Measurements from ENCODE around the gene PLXNB3.

Gene PLXNB3

DNA sequence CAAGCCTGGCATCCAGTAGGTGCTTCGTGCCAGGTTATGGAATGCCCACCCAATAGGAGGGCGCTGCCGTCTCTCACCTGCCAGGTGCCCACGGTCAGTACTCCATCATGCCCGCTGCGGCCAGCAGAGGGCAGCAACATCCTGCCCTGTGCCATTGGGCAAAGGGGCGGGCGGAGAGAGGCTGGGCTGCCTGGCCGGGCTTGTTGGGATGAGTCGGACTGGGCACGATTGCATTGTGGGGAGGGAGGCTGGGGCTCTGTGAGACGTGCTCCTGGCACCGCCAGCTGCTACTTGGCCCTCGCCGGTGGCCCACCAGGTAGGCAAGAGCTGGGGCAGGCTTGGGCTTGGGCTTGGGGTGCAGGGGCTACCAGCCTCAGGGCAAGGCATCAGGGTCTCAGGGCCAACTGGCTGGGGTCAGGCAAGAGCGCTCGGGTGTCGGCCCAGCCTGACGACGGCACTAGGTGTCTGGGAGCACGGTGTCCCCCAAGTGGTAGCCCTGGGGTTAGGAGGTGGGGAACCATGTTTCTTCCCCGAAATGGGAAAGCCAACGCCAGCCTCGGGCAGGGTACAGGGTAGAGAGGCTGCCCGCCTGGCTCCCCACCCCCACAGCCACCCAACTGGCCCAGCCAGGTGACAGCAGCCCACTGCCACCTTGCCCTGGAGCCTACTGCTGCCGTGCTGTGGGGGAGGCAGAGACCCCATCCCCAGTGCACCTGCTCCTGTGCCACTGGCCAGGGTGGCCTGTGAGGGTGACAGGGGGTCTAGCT, at the start of gene PLXNB3:
Gene PLXNB3 (plus strand): TSS at position 261 of the 767 bp plus-strand sequence. CDS start 1,287 bp downstream, outside the sequence.
- H3K4me3 ChIP-seq (ENCODE audit: low read length), result no peak within 1 kb of the TSS
- no peaks in the 10 kb centered on the region for H3K27me3 ChIP-seq (ENCODE audit: control insufficient read depth, insufficient read depth, low read length)
- WGBS (ENCODE audit: insufficient coverage, insufficient read length), result no CpG with 5 or more reads among the region's 26 CpGs
- no peaks in the 10 kb centered on the region; the same call in 1 of the 2 replicates for H3K4me1 ChIP-seq (ENCODE audit: control insufficient read depth, insufficient read depth, low read length)
- H3K9me3 ChIP-seq (ENCODE audit: control insufficient read depth, insufficient read depth, low read length), result no peaks in the 10 kb centered on the region
- H3K36me3 ChIP-seq (ENCODE audit: control insufficient read depth, insufficient read depth, low read length), result no peaks in the 10 kb centered on the region
- no peak within 1 kb of the TSS for H3K27ac ChIP-seq (ENCODE audit: low read length)
- no peak for DNase-seq (ENCODE audit: low read depth, low spot score)

DNA sequence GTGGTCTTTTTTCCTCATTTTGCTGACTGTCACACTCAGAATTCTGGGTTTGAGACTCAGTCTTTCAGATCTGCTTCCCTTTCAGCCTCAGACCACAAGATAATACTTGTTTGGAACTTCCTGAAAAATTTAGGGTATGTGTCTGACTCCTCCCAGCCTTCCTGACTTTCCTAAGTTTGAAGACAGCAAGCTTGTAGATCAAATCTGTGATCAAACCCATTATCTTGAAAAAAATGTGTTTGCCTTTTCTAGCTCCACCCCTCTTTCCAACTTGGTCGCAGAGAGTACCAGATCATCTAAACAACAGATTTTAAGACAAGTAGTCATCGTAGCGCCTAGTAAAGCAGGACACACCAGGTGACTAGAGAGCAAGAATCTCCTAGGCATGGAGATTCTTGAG, 49.8 kb upstream of the PLXNB3 start:
- Histone ChIP-seq H3K27ac (ENCODE audit: low read length) (no peak overlapping the region), H3K9me3 (ENCODE audit: control insufficient read depth, insufficient read depth, low read length) (no peaks in the 10 kb centered on the region), H3K4me1 (ENCODE audit: control insufficient read depth, insufficient read depth, low read length) (no peaks in the 10 kb centered on the region), H3K27me3 (ENCODE audit: control insufficient read depth, insufficient read depth, low read length) (no peaks in the 10 kb centered on the region), H3K36me3 (ENCODE audit: control insufficient read depth, insufficient read depth, low read length) (peaks cover 13% of the 10 kb centered on the region; the same call in 1 of the 2 replicates), H3K4me3 (ENCODE audit: low read length) (no peak overlapping the region)
- no CpG with 5 or more reads among the region's 3 CpGs for WGBS (ENCODE audit: insufficient coverage, insufficient read length)
- no peak for DNase-seq (ENCODE audit: low read depth, low spot score)

DNA sequence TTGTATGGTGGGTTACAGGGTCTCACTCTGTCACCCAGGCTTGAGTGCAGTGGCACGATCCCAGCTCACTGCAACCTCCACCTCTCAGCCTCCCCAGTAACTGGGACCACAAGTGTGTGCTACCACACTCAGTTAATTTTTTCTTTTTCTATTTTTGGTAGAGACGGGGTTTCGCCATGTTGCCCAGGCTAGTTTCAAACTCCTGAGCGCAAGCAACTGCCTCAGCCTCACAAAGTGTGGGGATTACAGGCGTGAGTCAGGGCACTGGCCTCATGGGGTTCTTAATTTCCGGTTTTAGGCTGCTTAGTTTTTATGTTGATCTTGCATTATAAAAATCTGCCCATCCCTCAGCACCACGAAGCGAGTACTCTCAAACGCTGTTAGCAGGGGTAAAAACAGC, 46.6 kb upstream of the PLXNB3 start:
- H3K4me1 ChIP-seq (ENCODE audit: control insufficient read depth, insufficient read depth, low read length), result no peaks in the 10 kb centered on the region
- H3K4me3 ChIP-seq (ENCODE audit: low read length), result no peak overlapping the region
- no CpG with 5 or more reads among the region's 9 CpGs for WGBS (ENCODE audit: insufficient coverage, insufficient read length)
- DNase-seq (ENCODE audit: low read depth, low spot score), result no peak
- no peak overlapping the region for H3K27ac ChIP-seq (ENCODE audit: low read length)
- peaks cover 20% of the 10 kb centered on the region; the same call in 1 of the 2 replicates for H3K36me3 ChIP-seq (ENCODE audit: control insufficient read depth, insufficient read depth, low read length)
- H3K9me3 ChIP-seq (ENCODE audit: control insufficient read depth, insufficient read depth, low read length), result no peaks in the 10 kb centered on the region
- no peaks in the 10 kb centered on the region for H3K27me3 ChIP-seq (ENCODE audit: control insufficient read depth, insufficient read depth, low read length)

DNA sequence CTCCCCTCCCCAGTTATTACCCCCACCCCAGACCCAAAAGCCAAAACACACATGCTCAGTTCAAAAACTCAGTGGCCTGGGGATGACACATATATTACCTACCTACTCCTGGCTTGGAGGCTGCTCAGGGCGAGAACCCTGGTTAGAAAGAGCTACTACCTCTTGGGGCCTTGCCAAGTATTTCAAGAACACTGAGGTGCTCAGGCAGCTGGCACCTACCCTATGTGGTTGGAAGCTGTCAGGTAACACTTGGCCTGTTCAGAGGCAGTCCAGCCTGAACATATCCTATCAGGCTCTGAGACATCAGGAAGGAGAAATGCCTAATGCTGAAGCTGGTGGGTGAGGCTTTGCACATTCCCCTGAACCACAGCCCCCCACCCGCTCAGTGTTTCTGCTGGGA, 44.8 kb upstream of the PLXNB3 start:
- Histone ChIP-seq H3K4me1 (ENCODE audit: control insufficient read depth, insufficient read depth, low read length) (no peaks in the 10 kb centered on the region), H3K27ac (ENCODE audit: low read length) (no peak overlapping the region), H3K36me3 (ENCODE audit: control insufficient read depth, insufficient read depth, low read length) (peaks cover 16% of the 10 kb centered on the region; the same call in 1 of the 2 replicates), H3K9me3 (ENCODE audit: control insufficient read depth, insufficient read depth, low read length) (no peaks in the 10 kb centered on the region), H3K27me3 (ENCODE audit: control insufficient read depth, insufficient read depth, low read length) (no peaks in the 10 kb centered on the region), H3K4me3 (ENCODE audit: low read length) (no peak overlapping the region)
- DNase-seq (ENCODE audit: low read depth, low spot score), result no peak
- WGBS (ENCODE audit: insufficient coverage, insufficient read length), result no CpG with 5 or more reads among the region's 2 CpGs

DNA sequence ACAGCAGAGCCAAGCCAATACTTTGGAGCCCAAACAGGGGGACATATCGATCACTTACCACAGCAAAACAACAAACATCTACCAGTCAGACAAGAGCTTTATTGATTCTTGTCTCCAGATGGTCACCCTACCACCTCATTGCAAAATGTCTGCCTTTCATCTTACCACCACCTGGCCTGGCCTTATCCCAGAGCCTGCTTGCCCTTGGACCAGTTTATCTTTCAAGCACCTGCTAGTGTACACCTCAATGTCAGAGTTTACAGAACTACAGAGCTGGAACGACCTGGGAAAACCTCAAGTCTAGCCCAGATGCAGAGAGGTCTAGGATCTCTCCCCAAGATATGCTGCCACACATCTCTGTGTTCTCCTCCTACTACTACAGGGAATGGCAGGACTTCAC, 44.3 kb upstream of the PLXNB3 start:
- no CpG with 5 or more reads among the region's 2 CpGs for WGBS (ENCODE audit: insufficient coverage, insufficient read length)
- no peaks in the 10 kb centered on the region for H3K9me3 ChIP-seq (ENCODE audit: control insufficient read depth, insufficient read depth, low read length)
- no peak for DNase-seq (ENCODE audit: low read depth, low spot score)
- H3K27ac ChIP-seq (ENCODE audit: low read length), result no peak overlapping the region
- no peaks in the 10 kb centered on the region for H3K27me3 ChIP-seq (ENCODE audit: control insufficient read depth, insufficient read depth, low read length)
- H3K36me3 ChIP-seq (ENCODE audit: control insufficient read depth, insufficient read depth, low read length), result peaks cover 16% of the 10 kb centered on the region; the same call in 1 of the 2 replicates
- H3K4me3 ChIP-seq (ENCODE audit: low read length), result no peak overlapping the region
- no peaks in the 10 kb centered on the region for H3K4me1 ChIP-seq (ENCODE audit: control insufficient read depth, insufficient read depth, low read length)

DNA sequence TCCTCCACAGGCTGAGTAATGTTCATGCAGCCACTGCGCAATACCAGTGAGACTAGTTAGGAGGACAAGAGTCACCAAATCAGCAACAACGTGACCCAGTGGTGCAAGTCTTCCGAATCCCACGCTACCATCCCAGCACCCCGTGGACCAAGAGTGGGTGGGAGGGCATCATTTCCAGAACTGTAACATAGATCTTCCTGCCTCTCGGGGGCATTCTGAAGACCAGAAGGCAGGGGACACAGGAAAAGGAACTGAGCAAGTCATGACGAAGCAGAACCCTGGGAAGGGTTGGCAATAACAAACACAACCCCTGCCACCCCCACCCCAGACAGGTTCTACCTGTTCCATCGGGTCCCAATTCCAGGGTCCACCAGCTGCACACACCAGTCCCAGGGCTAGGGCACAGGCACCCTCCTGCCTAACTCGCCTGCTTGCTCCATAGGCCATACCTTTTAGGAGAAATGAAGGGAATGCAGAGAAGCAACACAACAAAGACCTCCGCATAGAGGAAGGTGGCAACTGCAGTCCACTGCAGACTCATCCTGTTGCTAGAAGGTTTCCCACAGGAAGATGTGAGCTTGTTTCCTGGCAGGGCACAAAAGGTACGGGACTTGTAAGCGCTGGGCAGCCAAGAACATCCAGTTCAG, 41.2 kb upstream of the PLXNB3 start:
- H3K36me3 ChIP-seq (ENCODE audit: control insufficient read depth, insufficient read depth, low read length), result peaks cover 10% of the 10 kb centered on the region; the same call in 1 of the 2 replicates
- H3K4me1 ChIP-seq (ENCODE audit: control insufficient read depth, insufficient read depth, low read length), result peaks cover 4% of the 10 kb centered on the region
- no peak overlapping the region for H3K27ac ChIP-seq (ENCODE audit: low read length)
- no peaks in the 10 kb centered on the region for H3K9me3 ChIP-seq (ENCODE audit: control insufficient read depth, insufficient read depth, low read length)
- no peak for DNase-seq (ENCODE audit: low read depth, low spot score)
- peak overlapping the region; percentile 80; the same call in 1 of the 2 replicates for H3K4me3 ChIP-seq (ENCODE audit: low read length)
- H3K27me3 ChIP-seq (ENCODE audit: control insufficient read depth, insufficient read depth, low read length), result no peaks in the 10 kb centered on the region
- no CpG with 5 or more reads among the region's 12 CpGs for WGBS (ENCODE audit: insufficient coverage, insufficient read length)

DNA sequence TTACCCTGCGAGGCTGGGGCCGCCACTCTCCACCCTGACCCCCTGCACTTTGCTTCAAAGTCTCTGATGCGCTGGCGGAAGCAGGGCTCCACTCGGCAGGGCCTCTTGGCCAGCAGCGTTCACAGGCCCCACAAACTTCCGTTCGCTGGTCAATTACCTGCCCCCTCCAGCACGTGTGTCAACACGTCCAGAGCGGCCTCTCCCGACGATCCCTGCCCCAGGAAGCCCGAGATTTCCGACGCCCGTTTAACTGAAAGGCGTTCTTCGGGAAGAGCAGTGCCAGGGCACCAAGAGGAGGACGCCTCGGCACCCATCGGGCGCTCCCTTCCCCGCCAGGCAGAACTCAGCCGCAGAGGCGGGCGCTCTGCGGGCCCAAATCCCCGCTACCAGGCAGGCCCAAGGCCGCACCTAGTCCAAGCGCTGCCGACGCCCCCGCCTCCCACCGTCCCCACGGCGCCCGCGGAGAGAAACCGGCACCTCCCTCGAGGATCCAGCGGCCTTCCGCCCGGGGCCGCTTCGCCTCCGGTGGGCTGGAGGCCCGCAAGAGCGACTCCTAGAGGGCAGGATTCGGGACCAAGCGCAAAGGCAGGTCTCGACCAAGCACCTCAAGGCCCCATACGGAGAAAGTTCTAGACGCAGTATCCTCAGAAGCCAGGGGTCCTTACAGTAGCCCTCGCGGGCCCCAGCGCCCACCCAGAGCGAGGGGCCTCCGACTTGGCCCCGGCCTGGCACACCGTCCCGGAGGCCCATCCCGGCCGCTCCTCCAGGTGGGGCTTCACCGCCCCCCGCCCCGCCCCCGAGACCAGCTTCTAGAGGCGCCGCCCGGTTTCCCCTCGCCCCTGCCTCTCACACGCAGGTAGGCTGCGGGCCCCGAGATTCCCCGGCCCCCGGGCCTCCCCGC, 40.4 kb upstream of the PLXNB3 start:
- no peak for DNase-seq (ENCODE audit: low read depth, low spot score)
- H3K27ac ChIP-seq (ENCODE audit: low read length), result no peak overlapping the region
- H3K27me3 ChIP-seq (ENCODE audit: control insufficient read depth, insufficient read depth, low read length), result no peaks in the 10 kb centered on the region
- H3K36me3 ChIP-seq (ENCODE audit: control insufficient read depth, insufficient read depth, low read length), result peaks cover 9% of the 10 kb centered on the region; the same call in 1 of the 2 replicates
- H3K9me3 ChIP-seq (ENCODE audit: control insufficient read depth, insufficient read depth, low read length), result no peaks in the 10 kb centered on the region
- no CpG with 5 or more reads among the region's 78 CpGs for WGBS (ENCODE audit: insufficient coverage, insufficient read length)
- H3K4me1 ChIP-seq (ENCODE audit: control insufficient read depth, insufficient read depth, low read length), result peaks cover 4% of the 10 kb centered on the region
- peak overlapping the region; percentile 80; the same call in 1 of the 2 replicates for H3K4me3 ChIP-seq (ENCODE audit: low read length)

DNA sequence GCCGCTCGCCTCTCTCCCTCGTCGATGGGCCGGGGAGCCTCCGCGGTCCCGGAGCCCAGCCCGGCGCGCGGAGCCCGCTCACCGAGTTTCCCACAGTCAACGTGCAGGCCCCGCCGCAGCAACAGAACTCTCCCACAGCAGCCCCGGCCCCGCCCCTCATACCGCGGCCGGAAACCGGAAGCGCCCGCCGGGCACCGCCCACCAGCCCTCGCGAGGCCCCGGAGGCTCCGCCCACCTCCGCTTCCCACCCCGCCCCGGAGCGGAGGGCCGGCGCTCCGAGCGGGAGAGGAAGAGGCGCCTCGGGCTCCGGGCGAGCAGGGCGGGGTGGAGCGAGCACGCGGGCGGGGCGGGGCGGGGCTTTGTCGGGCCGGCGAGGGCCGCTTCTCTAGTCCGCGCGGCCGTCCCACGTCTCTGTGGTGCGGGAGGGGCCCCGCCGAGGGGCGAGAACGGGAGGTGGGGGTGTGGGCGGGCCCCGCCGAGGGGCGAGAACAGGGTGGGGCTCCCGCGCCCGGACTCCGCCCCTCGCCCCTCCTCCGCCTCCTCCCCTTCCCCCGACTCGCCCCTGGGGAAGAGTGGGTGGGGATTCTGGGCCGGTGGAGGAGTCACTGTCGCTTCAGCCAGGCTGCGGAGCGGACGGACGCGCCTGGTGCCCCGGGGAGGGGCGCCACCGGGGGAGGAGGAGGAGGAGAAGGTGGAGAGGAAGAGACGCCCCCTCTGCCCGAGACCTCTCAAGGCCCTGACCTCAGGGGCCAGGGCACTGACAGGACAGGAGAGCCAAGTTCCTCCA, 39.6 kb upstream of the PLXNB3 start, which contains the start of the genes ABCD1 and BCAP31:
Gene ABCD1 (plus strand): TSS at position 605 of the 787 bp plus-strand sequence. CDS start 411 bp downstream, outside the sequence.
Gene BCAP31 (minus strand): TSS at position 136 of the 787 bp plus-strand sequence. CDS start 1,143 bp downstream, outside the sequence.
- no CpG with 5 or more reads among the region's 88 CpGs for WGBS (ENCODE audit: insufficient coverage, insufficient read length)
- no peak for DNase-seq (ENCODE audit: low read depth, low spot score)
- Histone ChIP-seq H3K9me3 (ENCODE audit: control insufficient read depth, insufficient read depth, low read length) (no peaks in the 10 kb centered on the region), H3K36me3 (ENCODE audit: control insufficient read depth, insufficient read depth, low read length) (peaks cover 6% of the 10 kb centered on the region), H3K27ac (ENCODE audit: low read length) (no peak within 1 kb of the TSS), H3K27me3 (ENCODE audit: control insufficient read depth, insufficient read depth, low read length) (no peaks in the 10 kb centered on the region), H3K4me1 (ENCODE audit: control insufficient read depth, insufficient read depth, low read length) (peaks cover 4% of the 10 kb centered on the region), H3K4me3 (ENCODE audit: low read length) (peak within 1 kb of the TSS; percentile 80; the same call in 1 of the 2 replicates)

DNA sequence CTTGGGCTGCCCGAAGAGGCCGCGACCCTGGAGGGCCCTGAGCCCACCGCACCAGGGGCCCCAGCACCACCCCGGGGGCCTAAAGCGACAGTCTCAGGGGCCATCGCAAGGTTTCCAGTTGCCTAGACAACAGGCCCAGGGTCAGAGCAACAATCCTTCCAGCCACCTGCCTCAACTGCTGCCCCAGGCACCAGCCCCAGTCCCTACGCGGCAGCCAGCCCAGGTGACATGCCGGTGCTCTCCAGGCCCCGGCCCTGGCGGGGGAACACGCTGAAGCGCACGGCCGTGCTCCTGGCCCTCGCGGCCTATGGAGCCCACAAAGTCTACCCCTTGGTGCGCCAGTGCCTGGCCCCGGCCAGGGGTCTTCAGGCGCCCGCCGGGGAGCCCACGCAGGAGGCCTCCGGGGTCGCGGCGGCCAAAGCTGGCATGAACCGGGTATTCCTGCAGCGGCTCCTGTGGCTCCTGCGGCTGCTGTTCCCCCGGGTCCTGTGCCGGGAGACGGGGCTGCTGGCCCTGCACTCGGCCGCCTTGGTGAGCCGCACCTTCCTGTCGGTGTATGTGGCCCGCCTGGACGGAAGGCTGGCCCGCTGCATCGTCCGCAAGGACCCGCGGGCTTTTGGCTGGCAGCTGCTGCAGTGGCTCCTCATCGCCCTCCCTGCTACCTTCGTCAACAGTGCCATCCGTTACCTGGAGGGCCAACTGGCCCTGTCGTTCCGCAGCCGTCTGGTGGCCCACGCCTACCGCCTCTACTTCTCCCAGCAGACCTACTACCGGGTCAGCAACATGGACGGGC, 38.8 kb upstream of the PLXNB3 start:
- Histone ChIP-seq H3K9me3 (ENCODE audit: control insufficient read depth, insufficient read depth, low read length) (no peaks in the 10 kb centered on the region), H3K27me3 (ENCODE audit: control insufficient read depth, insufficient read depth, low read length) (no peaks in the 10 kb centered on the region), H3K27ac (ENCODE audit: low read length) (no peak overlapping the region), H3K36me3 (ENCODE audit: control insufficient read depth, insufficient read depth, low read length) (peaks cover 3% of the 10 kb centered on the region), H3K4me3 (ENCODE audit: low read length) (peak overlapping the region; percentile 80; the same call in 1 of the 2 replicates), H3K4me1 (ENCODE audit: control insufficient read depth, insufficient read depth, low read length) (peaks cover 4% of the 10 kb centered on the region)
- DNase-seq (ENCODE audit: low read depth, low spot score), result no peak
- no CpG with 5 or more reads among the region's 55 CpGs for WGBS (ENCODE audit: insufficient coverage, insufficient read length)

Measured in iPS DF 6.9 (cell line).